Upper lobe of left lung (tissue), 6 donors: ENCODE results near the gene PHETA1. TPM values are rescaled to one million over a fixed set of nuclear protein-coding genes. Genes with fewer than 3 reads are reported as not detected.

Source experiments
- ATAC-seq, 2 donors: fragments of 200-7000 bp; cut with Tn5 transposase; one replicate each; pipeline ENCODE4 v1.9.1; 2022; ENCODE audit warnings: mild to moderate bottlenecking in 2 of 2, moderate library complexity in 2 of 2; ENCODE audit not compliant: low FRiP score in 2 of 2
- DNase-seq, 2 donors: peaks; one replicate each; pipeline ENCODE4 v3.0.0-alpha.2; 2019 to 2020
- H3K27ac ChIP-seq, 4 donors: fragments of 200-600 bp; sonication (generic); one replicate each; pipeline ENCODE4 v1.5.1; 2016 to 2019
- H3K27me3 ChIP-seq, 4 donors: fragments of 200-600 bp; sonication (generic); one replicate each; pipeline ENCODE4 v1.5.1; 2017 to 2019
- H3K36me3 ChIP-seq, 4 donors: fragments of 200-600 bp; sonication (generic); one replicate each; pipeline ENCODE4 v1.5.1; 2016 to 2019
- H3K4me1 ChIP-seq, 4 donors: fragments of 200-600 bp; sonication (generic); one replicate each; pipeline ENCODE4 v1.5.1; 2018 to 2019
- H3K4me3 ChIP-seq, 4 donors: fragments of 200-600 bp; sonication (generic); one replicate each; pipeline ENCODE4 v1.5.1; 2017 to 2019; ENCODE audit warnings: mild to moderate bottlenecking in 2 of 4, moderate library complexity in 1 of 4
- H3K9me3 ChIP-seq, 4 donors: fragments of 200-600 bp; sonication (generic); one replicate each; pipeline ENCODE4 v1.5.1; 2018 to 2019
- CTCF ChIP-seq, 6 experiments: fragments of 450-650 bp in 4 of 6; fragments of 200-600 bp in 2 of 6; sonication (generic) in 2 of 6; IDR thresholded peaks; one replicate each; pipeline ENCODE4 v1.5.1; 2016 to 2019; ENCODE audit warnings: antibody characterized with exemption in 6 of 6
- EP300 ChIP-seq, 4 donors: sonication (generic); formaldehyde crosslinking; IDR thresholded peaks; one replicate each; pipeline ENCODE4 v1.5.1; 2017; ENCODE audit warnings: antibody characterized with exemption in 4 of 4, control low read depth in 2 of 4
- POLR2A ChIP-seq, 4 donors: fragments of 450-650 bp; IDR thresholded peaks; one replicate each; pipeline ENCODE4 v1.5.1; 2016 to 2017; ENCODE audit warnings: antibody characterized with exemption in 4 of 4, mild to moderate bottlenecking in 2 of 4
- POLR2AphosphoS5 ChIP-seq, 2 donors: sonication (generic); formaldehyde crosslinking; IDR thresholded peaks; one replicate each; pipeline ENCODE4 v1.5.1; 2017; ENCODE audit warnings: antibody characterized with exemption in 2 of 2
- WGBS, 2 donors: methylation state at CpG; one replicate each; pipeline ENCODE4 v1.1.5; 2017 to 2018; 5-methylcytosine and 5-hydroxymethylcytosine counted together
- total RNA-seq, 6 donors: library from RNA; depleted of rRNA in 4 of 6; stranded (reverse); fragments of >200 nt in 4 of 6; gene quantifications; one replicate each; pipeline versions ENCODE4 v1.1.0 to v1.2.1, GENCODE V29; 2016 to 2021
- donor health status: DM: no; HTN: no; CAD: no; lungs with moderate emphysema.
- donor health status: DM: no; HTN: yes; CAD: no; lungs with severe emphysema.

PHETA1 gene
- total RNA-seq, 6 donors from 2014 or later, result 9.1 to 24.6 (median 21.2) TPM

DNA sequence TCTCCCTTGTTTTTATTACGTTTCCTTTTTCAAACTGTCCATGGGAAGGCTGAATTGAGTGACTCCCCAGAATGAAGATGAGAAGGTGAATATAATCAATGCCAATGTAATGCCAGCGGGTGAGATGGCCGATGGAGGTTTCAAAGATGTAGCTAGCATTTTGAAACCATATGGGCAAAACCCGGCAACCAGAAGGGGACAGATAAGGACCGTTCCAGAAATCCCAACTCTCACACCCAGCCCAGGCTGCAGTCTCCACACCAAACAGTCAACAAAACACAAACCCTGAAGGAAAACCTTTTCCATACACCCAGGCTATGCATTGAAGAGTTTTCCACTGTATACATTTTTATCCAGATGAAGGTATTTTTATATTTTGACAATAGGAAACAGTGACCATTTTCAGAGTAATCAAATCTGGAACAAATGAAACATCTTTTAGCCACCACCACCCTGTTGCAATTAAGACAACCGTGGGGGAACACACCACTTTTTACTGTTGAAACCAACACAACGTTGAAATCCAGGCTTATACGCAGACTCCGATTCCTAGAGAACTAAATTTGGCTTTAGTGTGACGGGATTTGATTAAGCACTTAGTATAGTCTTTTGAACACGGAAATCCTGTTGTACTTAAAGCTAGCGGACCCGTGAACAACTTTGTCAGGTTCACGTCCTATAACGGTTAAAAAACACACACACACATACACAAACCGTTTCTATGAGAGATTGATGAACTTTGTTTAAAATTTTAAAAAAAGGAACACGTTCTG, 19.0 kb downstream of the PHETA1 start:
- ATAC-seq (no peak), DNase-seq (no peak)
- Histone ChIP-seq H3K9me3 (peaks cover 6 to 22% (median 11%) of the 10 kb centered on the region in 4 donors), H3K27ac (no peak overlapping the region), H3K27me3 (no peaks in the 10 kb centered on the region), H3K4me1 (no peaks in the 10 kb centered on the region), H3K36me3 (no peaks in the 10 kb centered on the region), H3K4me3 (no peak overlapping the region)
- WGBS, 2 donors, result 83 to 84% methylated on average over 17 of the region's 17 CpGs
- TF ChIP-seq CTCF (IDR thresholded peaks at IDR 0.05) (no peak), POLR2AphosphoS5 (IDR thresholded peaks at IDR 0.05) (no peak), POLR2A (IDR thresholded peaks at IDR 0.05) (no peak), EP300 (IDR thresholded peaks at IDR 0.05) (no peak)

- H3K27ac ChIP-seq, result no peak overlapping the region
- TF ChIP-seq POLR2AphosphoS5 (IDR thresholded peaks at IDR 0.05), result no peak
- TF ChIP-seq POLR2A (IDR thresholded peaks at IDR 0.05), result no peak
- TF ChIP-seq EP300 (IDR thresholded peaks at IDR 0.05), result no peak
- no peak for TF ChIP-seq CTCF (IDR thresholded peaks at IDR 0.05)
- no peaks in the 10 kb centered on the region for H3K27me3 ChIP-seq
- no peak for DNase-seq
- ATAC-seq, result no peak
- H3K4me1 ChIP-seq, result no peaks in the 10 kb centered on the region
- H3K9me3 ChIP-seq, result peaks cover 6 to 22% (median 11%) of the 10 kb centered on the region in 4 donors
- H3K36me3 ChIP-seq, result no peaks in the 10 kb centered on the region
- WGBS, 2 donors, result 91 to 92% methylated on average over 11 of the region's 11 CpGs
- H3K4me3 ChIP-seq, result no peak overlapping the region
These were observed 19.7 kb downstream of the PHETA1 start for GRCh38 chr12:111349101-111349747.

DNA sequence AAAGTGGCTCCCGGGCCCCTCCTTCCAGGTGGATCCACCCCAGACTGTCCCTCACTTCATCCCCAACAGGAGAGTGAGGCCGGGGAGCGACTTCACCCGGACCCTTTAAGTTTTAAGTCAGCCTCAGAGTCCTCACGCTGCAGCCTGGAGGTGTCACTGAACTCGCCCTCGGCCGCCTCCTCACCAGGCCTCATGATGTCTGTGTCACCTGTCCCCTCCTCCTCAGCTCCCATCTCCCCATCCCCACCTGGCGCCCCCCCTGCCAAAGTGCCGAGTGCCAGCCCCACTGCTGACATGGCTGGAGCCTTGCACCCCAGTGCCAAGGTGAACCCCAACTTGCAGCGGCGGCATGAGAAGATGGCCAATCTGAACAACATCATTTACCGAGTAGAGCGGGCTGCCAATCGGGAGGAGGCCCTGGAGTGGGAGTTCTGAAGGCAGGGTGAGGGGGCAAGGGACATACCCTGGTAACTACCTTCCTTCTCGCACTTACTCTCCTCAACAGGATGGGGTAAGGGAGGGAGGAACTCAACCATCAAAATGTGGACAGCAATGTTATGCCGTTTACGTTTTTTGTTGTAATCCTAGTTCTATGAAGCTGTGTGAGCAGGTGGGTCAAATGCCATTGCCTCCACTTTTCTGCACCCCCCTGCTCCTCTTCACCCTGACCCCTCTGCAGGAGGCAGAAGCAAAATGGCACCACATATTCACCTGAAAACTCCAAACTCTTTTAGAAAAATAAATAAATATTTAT, 20.8 kb downstream of the PHETA1 start:
- H3K4me3 ChIP-seq, result no peak overlapping the region
- TF ChIP-seq POLR2A (IDR thresholded peaks at IDR 0.05) (no peak), POLR2AphosphoS5 (IDR thresholded peaks at IDR 0.05) (no peak), CTCF (IDR thresholded peaks at IDR 0.05) (no peak)
- H3K27ac ChIP-seq, result no peak overlapping the region
- WGBS, 2 donors, result 92 to 97% methylated on average over 17 to 18 of the region's 18 CpGs
- H3K27me3 ChIP-seq, result no peaks in the 10 kb centered on the region
- H3K36me3 ChIP-seq, result no peaks in the 10 kb centered on the region
- H3K9me3 ChIP-seq, result peaks cover 6 to 22% (median 11%) of the 10 kb centered on the region in 4 donors
- DNase-seq (no peak), ATAC-seq (no peak)
- H3K4me1 ChIP-seq, result no peaks in the 10 kb centered on the region

GRCh38 chr12:111344254-111344875, 24.5 kb downstream of the PHETA1 start:
- H3K27me3 ChIP-seq, result no peaks in the 10 kb centered on the region
- no peak overlapping the region for H3K4me3 ChIP-seq
- TF ChIP-seq CTCF (IDR thresholded peaks at IDR 0.05) (no peak), EP300 (IDR thresholded peaks at IDR 0.05) (no peak), POLR2A (IDR thresholded peaks at IDR 0.05) (no peak), POLR2AphosphoS5 (IDR thresholded peaks at IDR 0.05) (no peak)
- no peaks in the 10 kb centered on the region for H3K36me3 ChIP-seq
- peaks cover 6 to 22% (median 11%) of the 10 kb centered on the region in 4 donors for H3K9me3 ChIP-seq
- DNase-seq (no peak), ATAC-seq (no peak)
- WGBS, 2 donors, result 77 to 79% methylated on average over 4 of the region's 4 CpGs
- H3K27ac ChIP-seq, result no peak overlapping the region
- no peaks in the 10 kb centered on the region for H3K4me1 ChIP-seq
